Stimulated activated CD4-positive, alpha-beta T cell treated with anti-CD3 and anti-CD28 coated beads, Interleukin-15, amount 100 ng/mL, for 1 hour (primary cell): ENCODE measurements around the gene FAM110D.

Experiments used
- DNase-seq, 2 donors: peaks; one replicate each; pipeline ENCODE4 v3.0.0-alpha.2; 2020; ENCODE audit warnings: low read depth in 1 of 2, low spot score in 1 of 2

FAM110D gene

GRCh38 chr1:26161415-26162219 is 2.7 kb downstream of the FAM110D start:
- DNase-seq = peak in 1 of 2 donors; percentile 34

DNA sequence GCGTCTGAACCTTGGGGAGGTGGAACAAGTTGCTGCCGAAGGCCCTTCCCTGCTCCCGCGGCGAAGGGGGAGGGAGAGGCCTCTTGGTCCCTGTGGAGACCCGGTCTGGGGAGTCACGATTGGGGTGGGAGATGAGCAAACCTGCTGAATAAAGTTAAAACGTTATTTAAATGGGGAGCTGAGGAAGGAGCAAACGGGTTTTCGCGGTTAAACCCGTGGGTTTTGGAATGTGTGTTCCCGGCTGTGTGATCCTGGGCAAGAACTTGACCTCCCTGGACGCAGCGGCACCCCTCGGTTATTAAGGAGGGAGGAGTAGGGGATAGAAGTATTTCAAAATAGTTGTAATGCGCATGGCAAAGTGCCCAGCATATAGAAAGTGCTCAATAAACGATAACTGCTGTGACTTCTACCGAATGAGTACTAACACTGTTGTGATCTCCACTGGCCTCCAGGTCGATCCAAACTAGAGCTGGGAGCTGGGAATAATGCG is 3.4 kb downstream of the FAM110D start:
- DNase-seq = no peak

DNA sequence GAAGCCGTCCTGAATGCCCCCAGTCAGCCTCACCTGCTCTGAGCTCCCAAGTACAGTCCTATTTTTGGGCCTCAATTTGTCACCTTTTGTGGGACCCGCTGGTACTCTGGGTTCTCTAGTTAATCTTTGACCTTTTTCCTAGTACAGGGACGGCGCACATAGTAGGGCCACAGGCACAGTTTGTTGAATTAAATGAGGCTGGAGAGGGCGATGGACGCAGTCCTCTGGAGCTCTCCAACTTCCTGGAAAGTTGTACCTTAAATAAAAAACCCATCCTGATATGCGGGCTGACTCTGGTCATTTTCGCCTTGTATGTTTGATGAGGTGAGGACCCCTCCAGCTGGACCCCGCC is 4.8 kb downstream of the FAM110D start:
- no peak for DNase-seq

GRCh38 chr1:26164036-26164860 is 5.4 kb downstream of the FAM110D start:
- peak; percentile 25 to 52 for DNase-seq

GRCh38 chr1:26164861-26165842 is 6.3 kb downstream of the FAM110D start:
- DNase-seq = no peak

DNA sequence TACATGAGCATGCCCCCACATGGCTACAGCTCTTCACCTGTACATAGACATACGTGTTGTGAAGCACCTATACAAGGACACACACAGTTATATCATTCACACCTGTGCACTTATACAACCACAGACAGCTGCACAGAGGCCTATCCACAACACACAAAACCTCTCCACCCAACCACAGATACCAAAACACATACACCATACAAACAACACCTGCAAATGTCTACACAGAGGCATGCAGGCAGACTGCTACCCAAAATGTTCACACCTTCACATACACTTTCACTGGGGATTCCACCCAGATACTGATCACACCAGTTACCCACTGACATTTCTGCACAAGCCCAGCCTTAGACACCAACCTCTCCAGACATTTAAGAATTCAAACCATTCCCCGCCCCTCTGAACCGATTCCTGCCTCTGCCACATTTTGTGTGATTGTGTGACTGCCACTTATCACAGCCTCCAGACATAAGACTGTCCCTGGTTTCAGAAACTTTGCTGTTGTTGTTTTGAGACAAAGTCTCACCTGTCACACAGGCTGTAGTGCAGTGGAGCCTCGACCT is 7.9 kb downstream of the FAM110D start:
- DNase-seq = no peak

- no peak for DNase-seq
Observed at GRCh38 chr1:26168410-26169197, 9.7 kb downstream of the FAM110D start, which contains the start of gene C1orf232. C1orf232 (minus strand) TSS chr1:26168963; CDS start chr1:26168499, 464 bp downstream.

- no peak for DNase-seq
Observed at GRCh38 chr1:26169198-26169554, 10.3 kb downstream of the FAM110D start.

DNA sequence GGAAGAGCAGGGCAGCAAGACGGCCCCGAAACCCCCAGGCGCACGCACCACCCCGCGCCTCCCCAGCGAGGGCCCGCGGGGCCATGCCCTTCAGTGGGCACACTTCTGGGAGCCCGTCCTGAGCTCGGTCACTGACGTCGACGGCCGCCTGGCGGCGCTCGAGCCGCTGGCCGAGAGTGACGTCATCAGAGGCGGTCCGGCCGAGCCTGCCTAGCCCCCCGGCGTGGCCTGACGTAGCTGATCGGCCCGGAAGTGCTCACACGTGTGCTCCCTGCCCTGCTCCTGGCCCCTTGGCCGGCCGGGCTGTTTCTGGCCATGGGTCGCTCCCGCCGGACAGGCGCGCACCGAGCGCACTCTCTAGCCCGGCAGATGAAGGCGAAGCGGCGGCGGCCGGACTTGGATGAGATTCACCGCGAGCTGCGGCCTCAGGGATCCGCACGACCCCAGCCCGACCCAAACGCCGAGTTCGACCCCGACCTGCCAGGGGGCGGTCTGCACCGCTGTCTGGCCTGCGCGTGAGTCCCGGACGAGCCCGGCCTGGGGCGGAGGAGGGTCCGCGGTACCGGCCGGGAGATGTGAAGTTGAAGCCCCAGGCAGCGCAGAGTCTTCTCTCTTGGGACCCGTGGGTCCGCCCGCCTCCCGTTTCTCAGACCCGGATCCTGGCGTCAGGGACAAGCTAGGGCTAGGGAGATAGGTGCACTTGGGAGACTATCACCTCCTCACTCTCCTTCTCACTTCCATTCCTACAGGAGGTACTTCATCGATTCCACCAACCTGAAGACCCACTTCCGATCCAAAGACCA is 11.0 kb downstream of the FAM110D start, which contains the start of gene ZNF593:
ZNF593 (plus strand) TSS at position 240 of the 803 bp plus-strand sequence; CDS start at position 316, 76 bp downstream.
- DNase-seq = peak; percentile 74 to 85

GRCh38 chr1:26170472-26170821 is 11.6 kb downstream of the FAM110D start:
- DNase-seq = no peak

DNA sequence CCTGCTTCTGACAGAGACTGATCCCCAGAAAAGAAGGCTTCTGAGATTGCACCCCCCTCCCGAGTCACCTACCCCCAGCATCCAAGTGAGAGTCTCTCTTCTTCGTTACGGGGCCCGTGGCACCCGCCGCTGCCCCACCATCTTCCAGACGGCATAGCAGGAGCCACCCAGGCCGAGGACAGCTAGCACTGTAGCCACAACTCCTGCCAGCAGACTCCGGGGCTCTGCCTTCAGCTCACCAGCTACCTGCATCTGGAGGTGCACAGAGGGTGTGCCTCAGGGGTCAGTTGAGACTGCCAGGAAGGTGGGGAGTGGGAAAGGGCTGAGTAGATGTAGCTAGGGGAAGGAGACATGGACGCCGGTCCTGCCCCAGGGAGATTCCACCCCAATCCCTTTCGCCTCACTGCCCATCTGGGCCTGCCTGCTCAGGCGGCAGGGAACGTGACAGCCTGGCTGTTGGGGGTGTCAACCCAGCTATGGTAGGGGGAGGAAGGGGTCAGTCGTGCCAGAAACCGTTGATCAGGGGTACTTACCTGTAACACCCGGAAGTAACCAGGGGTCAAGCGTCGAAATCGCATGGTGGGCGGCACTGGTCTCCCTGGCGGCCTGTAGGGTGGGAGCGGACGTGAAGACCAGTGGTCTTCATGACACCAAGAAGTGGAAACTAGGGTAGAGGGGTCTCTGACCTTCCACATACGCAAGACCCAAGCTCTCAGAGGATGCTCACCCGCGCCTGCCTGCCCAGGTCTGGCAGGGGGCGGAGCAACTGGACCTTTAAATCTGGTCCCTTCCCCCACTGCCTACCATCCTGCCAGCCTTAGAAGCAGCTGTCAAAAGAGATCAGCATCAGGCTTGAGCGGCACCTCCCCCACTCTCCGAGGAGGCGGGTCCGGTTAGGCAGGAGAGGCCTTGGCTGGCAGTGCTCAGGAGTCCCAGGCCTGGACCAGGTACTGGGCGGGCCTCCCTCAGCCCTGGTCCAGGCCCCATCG is 12.5 kb downstream of the FAM110D start, which contains the start of gene ZNF593OS:
ZNF593OS (minus strand) TSS at position 749 of the 989 bp plus-strand sequence; CDS start at position 578, 171 bp downstream.
- DNase-seq = no peak

GRCh38 chr1:26175346-26175745 is 16.5 kb downstream of the FAM110D start:
- no peak for DNase-seq

DNA sequence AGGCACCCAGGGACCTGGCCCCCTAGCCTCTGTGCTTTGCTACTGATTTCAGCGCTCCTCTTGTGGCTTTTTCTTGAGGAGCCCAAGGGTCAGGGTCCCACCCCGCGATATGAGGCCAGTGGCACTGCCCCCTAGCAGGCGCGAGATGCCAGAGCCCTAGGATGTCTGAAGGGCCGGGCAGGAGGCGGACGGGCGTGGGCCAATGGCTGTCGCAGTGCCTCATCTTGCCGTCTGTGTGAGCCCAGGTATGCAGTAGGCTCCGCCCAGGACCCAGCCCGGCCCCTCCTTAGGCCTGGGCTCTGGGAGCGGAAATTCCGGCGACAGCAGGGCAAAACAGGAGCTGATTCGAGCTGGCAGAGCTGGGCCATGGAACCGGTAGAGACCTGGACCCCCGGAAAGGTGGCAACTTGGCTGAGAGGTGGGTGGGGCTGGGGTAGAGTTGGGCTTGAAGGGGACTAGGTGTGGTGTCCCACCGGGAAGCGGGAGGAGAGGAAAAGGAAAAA is 18.4 kb downstream of the FAM110D start, which contains the start of gene CNKSR1:
CNKSR1 (plus strand) TSS at position 310 of the 503 bp plus-strand sequence; CDS start at position 367, 57 bp downstream.
- no peak for DNase-seq

GRCh38 chr1:26180010-26180506 is 21.2 kb downstream of the FAM110D start:
- no peak for DNase-seq

GRCh38 chr1:26181586-26182382 is 22.9 kb downstream of the FAM110D start:
- DNase-seq = no peak

- no peak for DNase-seq
Observed at GRCh38 chr1:26182383-26182696, 23.5 kb downstream of the FAM110D start.
